ENCODE measurements around the gene SLC6A4. TPM values are rescaled to one million over a fixed set of nuclear protein-coding genes. Genes with fewer than 3 reads are reported as not detected.

The SLC6A4 gene
- total RNA-seq, 2 experiments from 2014 or later: not detected

GRCh38 chr17:30160419-30161172, 74.9 kb downstream of the SLC6A4 start:
- CTCF ChIA-PET: interaction anchor here (2.2 kb wide), 1 partner anchor 35 kb away, joined by 9 read pairs; no protein-coding TSS in a partner anchor
- POLR2A ChIA-PET: no interaction called here
- TF ChIP-seq, protein P1, sequence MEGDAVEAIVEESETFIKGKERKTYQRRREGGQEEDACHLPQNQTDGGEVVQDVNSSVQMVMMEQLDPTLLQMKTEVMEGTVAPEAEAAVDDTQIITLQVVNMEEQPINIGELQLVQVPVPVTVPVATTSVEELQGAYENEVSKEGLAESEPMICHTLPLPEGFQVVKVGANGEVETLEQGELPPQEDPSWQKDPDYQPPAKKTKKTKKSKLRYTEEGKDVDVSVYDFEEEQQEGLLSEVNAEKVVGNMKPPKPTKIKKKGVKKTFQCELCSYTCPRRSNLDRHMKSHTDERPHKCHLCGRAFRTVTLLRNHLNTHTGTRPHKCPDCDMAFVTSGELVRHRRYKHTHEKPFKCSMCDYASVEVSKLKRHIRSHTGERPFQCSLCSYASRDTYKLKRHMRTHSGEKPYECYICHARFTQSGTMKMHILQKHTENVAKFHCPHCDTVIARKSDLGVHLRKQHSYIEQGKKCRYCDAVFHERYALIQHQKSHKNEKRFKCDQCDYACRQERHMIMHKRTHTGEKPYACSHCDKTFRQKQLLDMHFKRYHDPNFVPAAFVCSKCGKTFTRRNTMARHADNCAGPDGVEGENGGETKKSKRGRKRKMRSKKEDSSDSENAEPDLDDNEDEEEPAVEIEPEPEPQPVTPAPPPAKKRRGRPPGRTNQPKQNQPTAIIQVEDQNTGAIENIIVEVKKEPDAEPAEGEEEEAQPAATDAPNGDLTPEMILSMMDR (IDR thresholded peaks at IDR 0.05): no peak
- intact Hi-C loops (cut with micrococcal nuclease): no loop called here
- no peak overlapping the region for H3K4me3 Mint-ChIP-seq
- no peak overlapping the region for H3K27ac Mint-ChIP-seq
- ATAC-seq (no peak), DNase-seq (no peak)
- H3K4me1 Mint-ChIP-seq (ENCODE audit: low read depth): peaks cover 32% of the 10 kb centered on the region
- peaks cover 10% of the 10 kb centered on the region for H3K9me3 Mint-ChIP-seq
- H3K36me3 Mint-ChIP-seq (ENCODE audit: low read depth): peaks cover 56% of the 10 kb centered on the region
- H3K27me3 Mint-ChIP-seq: no peaks in the 10 kb centered on the region

DNA sequence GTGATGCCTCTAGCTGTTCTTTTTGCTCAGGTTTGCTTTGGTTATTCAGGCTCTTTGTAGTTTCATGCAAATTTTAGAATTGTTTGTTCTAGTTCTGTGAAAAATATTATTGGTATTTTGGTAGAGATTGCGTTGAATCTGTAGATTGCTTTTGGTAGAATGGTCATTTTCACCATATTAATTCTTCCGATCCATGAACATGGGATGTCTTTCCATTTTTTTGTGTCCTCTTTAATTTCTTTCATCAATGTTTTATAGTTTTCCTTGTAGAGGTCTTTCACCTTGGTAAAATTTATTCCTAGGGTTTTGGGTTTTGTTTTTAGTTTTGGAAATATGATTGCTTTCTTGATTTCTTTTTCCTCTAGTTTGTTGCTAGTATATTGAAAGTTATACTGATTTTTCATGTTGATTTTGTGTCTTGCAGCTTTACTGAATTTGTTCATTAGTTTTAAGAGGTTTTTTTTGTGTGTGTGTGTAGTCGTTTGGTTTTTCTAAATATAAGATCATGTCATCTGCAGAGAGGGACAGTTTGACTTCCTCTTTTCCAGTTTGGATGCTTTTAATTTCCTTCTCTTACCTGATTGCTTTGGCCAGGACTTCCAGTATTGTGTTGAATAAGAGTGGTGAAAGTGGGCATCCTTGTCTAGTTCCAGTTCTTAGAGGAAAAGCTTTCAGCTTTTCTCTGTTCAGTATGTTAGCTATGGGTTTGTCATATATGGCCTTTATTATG, 76.4 kb downstream of the SLC6A4 start:
- CTCF ChIA-PET: no interaction called here

GRCh38 chr17:30155389-30155788, 80.1 kb downstream of the SLC6A4 start:
- peaks cover 8% of the 10 kb centered on the region for H3K9me3 Mint-ChIP-seq
- POLR2A ChIA-PET: no interaction called here
- CTCF ChIA-PET: no interaction called here
- no peak for DNase-seq
- no peak overlapping the region for H3K4me3 Mint-ChIP-seq
- TF ChIP-seq, protein P1 (IDR thresholded peaks at IDR 0.05): no peak
- peaks cover 26% of the 10 kb centered on the region for H3K4me1 Mint-ChIP-seq (ENCODE audit: low read depth)
- no peak overlapping the region for H3K27ac Mint-ChIP-seq
- peaks cover 53% of the 10 kb centered on the region for H3K36me3 Mint-ChIP-seq (ENCODE audit: low read depth)
- H3K27me3 Mint-ChIP-seq: no peaks in the 10 kb centered on the region
- ATAC-seq: no peak
- intact Hi-C loops (cut with micrococcal nuclease): no loop called here

More for the DNA sequence above, 76.4 kb downstream of the SLC6A4 start:
- H3K27me3 Mint-ChIP-seq: no peaks in the 10 kb centered on the region
- no peak for ATAC-seq
- peaks cover 24% of the 10 kb centered on the region for H3K4me1 Mint-ChIP-seq (ENCODE audit: low read depth)
- H3K4me3 Mint-ChIP-seq: no peak overlapping the region
- POLR2A ChIA-PET: no interaction called here
- TF ChIP-seq, protein P1 (IDR thresholded peaks at IDR 0.05): no peak
- H3K36me3 Mint-ChIP-seq (ENCODE audit: low read depth): peaks cover 52% of the 10 kb centered on the region
- peaks cover 10% of the 10 kb centered on the region for H3K9me3 Mint-ChIP-seq
- intact Hi-C loops (cut with micrococcal nuclease): no loop called here
- H3K27ac Mint-ChIP-seq: no peak overlapping the region
- DNase-seq: no peak

- H3K27ac Mint-ChIP-seq: no peak overlapping the region
- no peak for DNase-seq
- intact Hi-C loops (cut with micrococcal nuclease): no loop called here
- ATAC-seq: no peak
- no peaks in the 10 kb centered on the region for H3K9me3 Mint-ChIP-seq
- ChIA-PET CTCF (interaction anchor here (0.9 kb wide), 1 partner anchor 28 kb away, joined by 3 read pairs; no protein-coding TSS in a partner anchor), POLR2A (no interaction called here)
- TF ChIP-seq, protein P1 (IDR thresholded peaks at IDR 0.05): no peak
- peaks cover 21% of the 10 kb centered on the region for H3K4me1 Mint-ChIP-seq (ENCODE audit: low read depth)
- H3K27me3 Mint-ChIP-seq: no peaks in the 10 kb centered on the region
- no peak overlapping the region for H3K4me3 Mint-ChIP-seq
- H3K36me3 Mint-ChIP-seq (ENCODE audit: low read depth): peaks cover 40% of the 10 kb centered on the region
Observed at GRCh38 chr17:30153463-30153862, 82.0 kb downstream of the SLC6A4 start.

GRCh38 chr17:30151471-30151870, 84.0 kb downstream of the SLC6A4 start:
- DNase-seq: no peak
- H3K36me3 Mint-ChIP-seq (ENCODE audit: low read depth): peaks cover 29% of the 10 kb centered on the region
- no peak for ATAC-seq
- POLR2A ChIA-PET: interaction anchor here (0.5 kb wide), 1 partner anchor 21 kb away, joined by 3 read pairs; no protein-coding TSS in a partner anchor
- no peaks in the 10 kb centered on the region for H3K9me3 Mint-ChIP-seq
- intact Hi-C loops (cut with micrococcal nuclease): no loop called here
- H3K27ac Mint-ChIP-seq: no peak overlapping the region
- peaks cover 18% of the 10 kb centered on the region for H3K4me1 Mint-ChIP-seq (ENCODE audit: low read depth)
- TF ChIP-seq, protein P1 (IDR thresholded peaks at IDR 0.05): no peak
- CTCF ChIA-PET: interaction anchor here (1.2 kb wide), 1 partner anchor 58 kb away, joined by 3 read pairs; no protein-coding TSS in a partner anchor
- H3K4me3 Mint-ChIP-seq: no peak overlapping the region
- H3K27me3 Mint-ChIP-seq: no peaks in the 10 kb centered on the region
